SK-N-SH (cell line): Measurements from ENCODE around the gene PARD3.

ENCODE experiments used
- CTCF ChIP-seq: fragments of 200-600 bp; sonication (generic); IDR thresholded peaks from 2 replicates; pipeline ENCODE4 v1.6.1; 2017; ENCODE audit warnings: antibody characterized with exemption, mild to moderate bottlenecking, moderate library complexity
- FOXM1 ChIP-seq: IDR thresholded peaks from 2 replicates; pipeline ENCODE4 v1.4.0; 2012; ENCODE audit warnings: low read depth, mild to moderate bottlenecking

GRCh38 chr10:34669079-34669478, 146.0 kb downstream of the PARD3 start:
- no peak for TF ChIP-seq FOXM1
- TF ChIP-seq CTCF = no peak
